ENCODE data around the gene ANKLE1. TPM values are rescaled to one million over a fixed set of nuclear protein-coding genes. Genes with fewer than 3 reads are reported as not detected.
A peak's percentile ranks its signal among the peaks of the same experiment; 100 is the strongest.

Gene ANKLE1
- total RNA-seq, 2 donors from 2014 or later: 0.51 TPM; not detected in 1

- no peaks in the 10 kb centered on the region for H3K9me3 ChIP-seq
- no peak overlapping the region for H3K27ac ChIP-seq
- no peak for DNase-seq (ENCODE audit: low spot score)
- H3K4me3 ChIP-seq: peak overlapping the region; percentile 24 to 35
- TF ChIP-seq CTCF (IDR thresholded peaks at IDR 0.05): peak in 1 of 2 donors; percentile 9
- peaks cover 0 to 32% of the 10 kb centered on the region in 2 donors for H3K4me1 ChIP-seq
- no peaks in the 10 kb centered on the region for H3K27me3 ChIP-seq
- no peaks in the 10 kb centered on the region for H3K36me3 ChIP-seq
These were observed 46.2 kb downstream of the ANKLE1 start for GRCh38 chr19:17327654-17328516.

- no peak for DNase-seq (ENCODE audit: low spot score)
- H3K36me3 ChIP-seq: no peaks in the 10 kb centered on the region
- peak overlapping the region; percentile 24 to 35 for H3K4me3 ChIP-seq
- no peaks in the 10 kb centered on the region for H3K9me3 ChIP-seq
- H3K4me1 ChIP-seq: peaks cover 0 to 32% of the 10 kb centered on the region in 2 donors
- no peak overlapping the region for H3K27ac ChIP-seq
- TF ChIP-seq CTCF (IDR thresholded peaks at IDR 0.05): no peak
- H3K27me3 ChIP-seq: no peaks in the 10 kb centered on the region
These were observed 47.0 kb downstream of the ANKLE1 start for GRCh38 chr19:17328517-17329365.

GRCh38 chr19:17329366-17330261, 47.9 kb downstream of the ANKLE1 start:
- Histone ChIP-seq H3K4me3 (no peak overlapping the region), H3K27ac (no peak overlapping the region), H3K27me3 (no peaks in the 10 kb centered on the region), H3K36me3 (no peaks in the 10 kb centered on the region), H3K9me3 (no peaks in the 10 kb centered on the region), H3K4me1 (peaks cover 0 to 38% of the 10 kb centered on the region in 2 donors)
- no peak for DNase-seq (ENCODE audit: low spot score)
- no peak for TF ChIP-seq CTCF (IDR thresholded peaks at IDR 0.05)

- H3K27ac ChIP-seq: no peak overlapping the region
- no peaks in the 10 kb centered on the region for H3K9me3 ChIP-seq
- H3K36me3 ChIP-seq: no peaks in the 10 kb centered on the region
- DNase-seq (ENCODE audit: low spot score): no peak
- H3K27me3 ChIP-seq: no peaks in the 10 kb centered on the region
- TF ChIP-seq CTCF (IDR thresholded peaks at IDR 0.05): no peak
- no peak overlapping the region for H3K4me3 ChIP-seq
- peaks cover 0 to 38% of the 10 kb centered on the region in 2 donors for H3K4me1 ChIP-seq
These were observed 48.8 kb downstream of the ANKLE1 start for GRCh38 chr19:17330262-17331044.
